Activated naive CD4-positive, alpha-beta T cell (primary cell): ENCODE data around the gene MAP3K12.
A peak's percentile ranks its signal among the peaks of the same experiment; 100 is the strongest.

Experiments
- DNase-seq, 4 experiments: peaks; one replicate each; lab custom pipeline; 2025; lab: John Stamatoyannopoulos, UW

Gene MAP3K12

DNA sequence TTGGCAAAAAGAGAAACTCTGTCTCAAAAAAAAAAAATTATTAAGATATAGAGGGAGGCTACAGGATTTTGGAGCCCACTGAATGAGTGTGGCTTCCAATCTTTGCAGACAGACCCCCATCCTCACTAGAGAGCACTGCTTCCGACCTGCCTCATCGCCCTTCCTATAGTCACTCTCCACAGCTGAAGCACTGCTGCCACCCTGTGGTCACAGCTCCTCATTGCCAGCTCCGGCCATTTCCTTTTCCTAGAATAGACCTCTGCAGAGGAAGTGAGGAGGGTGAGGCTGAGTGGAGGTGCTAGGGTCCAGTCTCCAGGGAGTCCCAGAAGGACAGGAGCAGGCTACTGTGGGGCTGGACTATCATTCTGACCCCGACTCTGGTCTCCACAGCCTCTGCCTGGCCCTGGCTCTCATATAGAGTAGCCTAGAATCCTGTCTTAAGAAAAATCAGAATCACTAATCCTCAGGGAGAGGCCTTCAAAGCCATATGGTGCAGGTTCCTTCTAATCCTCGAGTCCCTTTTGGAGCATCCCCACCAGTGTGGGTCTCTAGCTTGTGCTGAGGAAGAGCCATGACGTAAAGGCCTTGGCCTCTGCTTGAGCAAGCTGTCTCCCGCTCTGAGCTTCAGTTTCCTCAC is 9.4 kb upstream of the MAP3K12 start:
- DNase-seq: peak; percentile 44 to 72 (median 68)

DNA sequence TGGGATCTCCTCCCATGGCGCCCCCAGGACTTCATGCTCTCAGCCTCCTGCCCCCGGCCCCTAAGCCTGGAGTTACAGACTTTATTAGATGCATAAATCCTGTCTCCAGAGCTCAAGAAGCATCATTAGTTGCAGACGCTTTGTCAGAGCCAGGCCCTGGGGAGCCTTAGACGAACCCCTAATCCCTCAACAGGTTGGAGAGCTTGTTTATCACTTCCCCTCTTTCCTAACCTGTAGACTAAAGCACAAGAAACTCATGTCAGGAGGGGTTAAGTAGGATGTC is 8.3 kb upstream of the MAP3K12 start:
- DNase-seq: no peak

GRCh38 chr12:53506881-53507602 is 7.8 kb upstream of the MAP3K12 start, which contains the start of gene NPFF:
Gene NPFF, minus strand, starts transcription at chr12:53507484. Its CDS starts 10 bp downstream, at chr12:53507474.
- DNase-seq: no peak

DNA sequence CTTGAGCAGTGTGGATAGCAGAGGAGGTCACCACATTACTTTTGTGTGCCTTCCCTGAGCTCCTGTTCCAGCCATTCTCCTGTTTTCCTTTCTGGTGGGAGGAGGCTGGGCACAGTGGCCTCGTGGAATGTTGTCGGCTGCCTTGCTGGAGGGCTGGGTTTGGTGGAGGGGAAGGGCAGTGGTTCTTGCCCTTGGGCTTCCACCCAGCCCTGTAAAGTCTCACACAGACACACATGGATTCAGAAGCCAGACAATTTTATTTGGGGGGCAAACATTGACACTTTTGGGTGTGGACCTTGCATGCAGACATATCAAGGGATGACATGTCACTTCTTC is 7.2 kb upstream of the MAP3K12 start:
- DNase-seq: no peak

- no peak for DNase-seq
Observed at GRCh38 chr12:53505555-53506449, 6.5 kb upstream of the MAP3K12 start.

GRCh38 chr12:53505086-53505485 is 5.8 kb upstream of the MAP3K12 start:
- DNase-seq: no peak

DNA sequence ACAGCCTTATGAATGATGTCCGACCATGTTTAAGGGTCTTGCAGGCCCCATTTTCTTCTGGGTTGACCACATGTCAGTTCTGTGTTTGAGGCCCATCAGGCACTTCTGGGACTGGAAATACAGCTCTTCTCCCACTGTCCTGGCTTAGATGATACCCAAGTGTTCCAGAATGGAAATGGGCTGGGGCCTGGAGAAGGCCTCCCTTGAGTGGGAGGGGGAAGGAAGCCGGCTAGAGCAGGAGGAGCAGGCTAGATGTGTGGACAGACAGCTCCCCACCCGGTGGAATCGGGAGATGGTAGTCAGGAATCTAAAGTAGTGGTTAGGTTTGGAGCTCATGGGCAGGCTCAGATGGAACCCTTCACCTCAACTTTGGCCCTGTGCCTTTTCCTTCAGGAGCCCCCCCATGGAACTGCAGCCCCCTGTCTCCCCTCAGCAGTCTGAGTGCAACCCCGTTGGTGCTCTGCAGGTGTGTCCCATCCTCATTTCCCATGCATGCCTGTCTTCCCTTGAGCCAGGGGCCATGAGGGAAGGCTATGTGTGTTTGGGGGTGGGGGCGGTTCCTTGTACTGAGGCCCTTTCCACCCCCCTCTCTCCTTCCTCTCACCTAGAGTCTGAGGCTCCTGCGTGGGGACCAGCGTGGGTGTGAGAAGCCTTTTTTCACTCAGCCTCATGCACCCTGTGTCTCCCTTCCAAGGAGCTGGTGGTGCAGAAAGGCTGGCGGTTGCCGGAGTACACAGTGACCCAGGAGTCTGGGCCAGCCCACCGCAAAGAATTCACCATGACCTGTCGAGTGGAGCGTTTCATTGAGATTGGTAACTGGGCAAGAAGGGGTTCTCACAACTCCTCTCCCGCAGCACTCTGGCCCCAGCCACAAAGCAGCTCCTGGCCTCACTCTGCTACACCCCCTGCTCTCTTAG is 5.0 kb upstream of the MAP3K12 start:
- DNase-seq: no peak

GRCh38 chr12:53502983-53503728 is 3.9 kb upstream of the MAP3K12 start:
- DNase-seq: no peak

GRCh38 chr12:53502331-53502730 is 3.1 kb upstream of the MAP3K12 start:
- DNase-seq: no peak

DNA sequence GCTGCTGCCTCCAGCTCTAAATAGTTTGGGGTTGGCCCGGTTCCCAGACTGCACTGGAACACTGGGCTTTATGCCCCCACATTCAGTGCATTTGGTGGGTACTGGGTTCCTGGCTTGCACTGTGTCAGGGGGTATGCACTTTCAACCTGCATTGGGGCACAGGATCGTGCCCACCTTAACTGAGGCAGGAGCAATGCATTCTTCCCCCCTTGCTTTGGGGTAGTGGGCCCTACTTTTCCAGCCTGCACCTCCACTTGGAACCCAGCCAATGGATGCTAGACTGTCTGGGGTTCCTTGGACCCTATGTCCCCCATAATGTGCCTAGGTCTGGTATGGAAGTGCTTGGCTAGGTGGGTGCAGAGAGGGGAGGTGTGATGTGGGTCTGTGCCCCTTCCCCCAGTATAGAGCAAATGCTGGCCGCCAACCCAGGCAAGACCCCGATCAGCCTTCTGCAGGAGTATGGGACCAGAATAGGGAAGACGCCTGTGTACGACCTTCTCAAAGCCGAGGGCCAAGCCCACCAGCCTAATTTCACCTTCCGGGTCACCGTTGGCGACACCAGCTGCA is 2.4 kb upstream of the MAP3K12 start:
- DNase-seq: no peak

DNA sequence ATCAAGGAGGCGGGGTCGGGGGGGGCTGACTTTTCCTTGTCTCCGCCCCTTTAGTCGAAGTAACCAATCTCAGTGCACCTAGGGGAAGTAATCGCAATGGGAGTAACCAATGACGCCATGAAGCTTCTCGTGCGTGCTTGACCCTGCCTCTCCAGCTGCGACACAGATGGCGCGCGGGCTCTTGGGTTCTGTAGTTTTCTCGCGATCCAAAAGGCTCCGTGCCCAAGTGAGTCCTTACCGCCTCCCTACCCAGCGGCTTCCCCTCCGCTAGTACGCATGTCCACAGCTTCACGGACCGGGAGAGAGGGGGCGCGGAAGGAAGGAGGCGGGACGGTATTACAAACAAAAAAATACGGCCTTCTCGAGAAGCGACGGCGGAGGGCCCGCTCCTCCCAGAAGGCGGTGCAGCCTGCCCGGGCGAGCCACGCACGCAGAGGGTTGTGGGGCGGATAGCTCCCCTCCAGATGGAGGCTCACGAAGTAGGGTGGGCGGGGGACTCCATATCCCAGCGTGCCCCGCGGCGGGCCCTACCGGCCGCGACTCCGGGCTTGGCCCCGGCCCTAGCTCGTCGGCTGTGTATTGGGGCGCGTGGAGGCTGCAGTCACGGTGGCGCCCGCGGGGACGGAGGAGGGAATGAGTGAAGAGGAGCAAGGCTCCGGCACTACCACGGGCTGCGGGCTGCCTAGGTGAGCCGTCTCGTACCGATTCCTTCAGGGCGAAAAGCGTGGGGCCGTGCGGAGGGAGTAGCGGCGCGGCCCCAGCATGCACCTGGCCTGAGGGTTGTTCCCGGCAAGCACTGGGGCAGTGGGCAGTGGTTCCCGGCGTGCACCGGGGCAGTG is 1.7 kb upstream of the MAP3K12 start, which contains the start of gene TARBP2:
TARBP2 (plus strand) TSS at position 508 of the 839 bp plus-strand sequence; CDS start at position 634, 126 bp downstream.
- DNase-seq: peak; percentile 93 to 97 (median 95)

DNA sequence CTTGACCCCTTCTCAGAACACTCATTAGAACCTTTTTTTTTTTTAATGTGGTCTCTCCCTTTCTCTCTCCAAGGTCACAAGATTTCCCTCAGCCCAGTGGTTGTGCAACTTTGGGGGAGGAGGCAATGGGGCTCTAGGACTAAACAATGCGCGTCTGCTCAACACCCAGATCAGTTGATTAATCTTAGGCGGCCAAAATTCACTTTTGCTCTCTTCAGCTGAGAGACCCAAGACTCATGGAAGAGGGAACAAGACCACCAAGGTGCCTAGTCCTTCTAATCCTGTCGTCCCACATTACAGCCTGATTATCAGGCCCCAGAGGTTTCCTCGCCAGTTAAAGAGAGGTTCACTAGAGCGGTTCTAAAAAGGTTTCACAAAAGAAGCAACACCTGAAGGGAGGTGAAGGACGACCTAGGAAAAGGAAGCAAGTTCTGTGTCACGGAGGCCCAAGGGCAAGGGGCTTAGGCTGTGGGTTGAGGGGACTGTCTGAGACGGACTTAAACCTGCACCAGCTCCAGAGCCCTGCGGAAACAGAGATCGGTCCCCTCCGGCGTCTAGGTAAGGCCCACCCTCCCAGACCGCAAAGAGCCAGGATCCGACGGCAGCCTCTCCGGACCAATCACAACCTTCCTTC is 1.0 kb upstream of the MAP3K12 start:
- DNase-seq: no peak

GRCh38 chr12:53498235-53498630 is 1.0 kb downstream of the MAP3K12 start:
- DNase-seq: no peak

DNA sequence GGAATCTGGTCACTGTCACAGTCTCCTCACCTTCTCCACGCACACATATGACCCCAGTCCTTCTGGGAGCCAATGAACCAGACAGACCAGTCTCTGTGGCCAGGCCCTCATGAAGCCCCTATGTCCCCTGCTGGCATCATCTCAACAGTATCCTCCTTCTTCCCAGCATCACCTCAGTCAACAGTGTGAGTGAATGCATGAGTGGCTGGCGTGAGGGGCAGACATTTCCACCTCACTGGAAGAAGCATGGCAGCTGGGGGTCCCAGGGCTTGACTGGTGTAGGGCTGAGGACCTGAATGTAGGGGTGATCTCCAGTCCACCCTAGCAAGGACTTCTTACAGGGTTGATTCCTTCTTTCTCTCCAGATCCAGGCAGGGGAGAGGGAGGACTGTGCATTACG is 1.8 kb downstream of the MAP3K12 start:
- no peak for DNase-seq

GRCh38 chr12:53496752-53497032 is 2.6 kb downstream of the MAP3K12 start:
- DNase-seq: no peak

DNA sequence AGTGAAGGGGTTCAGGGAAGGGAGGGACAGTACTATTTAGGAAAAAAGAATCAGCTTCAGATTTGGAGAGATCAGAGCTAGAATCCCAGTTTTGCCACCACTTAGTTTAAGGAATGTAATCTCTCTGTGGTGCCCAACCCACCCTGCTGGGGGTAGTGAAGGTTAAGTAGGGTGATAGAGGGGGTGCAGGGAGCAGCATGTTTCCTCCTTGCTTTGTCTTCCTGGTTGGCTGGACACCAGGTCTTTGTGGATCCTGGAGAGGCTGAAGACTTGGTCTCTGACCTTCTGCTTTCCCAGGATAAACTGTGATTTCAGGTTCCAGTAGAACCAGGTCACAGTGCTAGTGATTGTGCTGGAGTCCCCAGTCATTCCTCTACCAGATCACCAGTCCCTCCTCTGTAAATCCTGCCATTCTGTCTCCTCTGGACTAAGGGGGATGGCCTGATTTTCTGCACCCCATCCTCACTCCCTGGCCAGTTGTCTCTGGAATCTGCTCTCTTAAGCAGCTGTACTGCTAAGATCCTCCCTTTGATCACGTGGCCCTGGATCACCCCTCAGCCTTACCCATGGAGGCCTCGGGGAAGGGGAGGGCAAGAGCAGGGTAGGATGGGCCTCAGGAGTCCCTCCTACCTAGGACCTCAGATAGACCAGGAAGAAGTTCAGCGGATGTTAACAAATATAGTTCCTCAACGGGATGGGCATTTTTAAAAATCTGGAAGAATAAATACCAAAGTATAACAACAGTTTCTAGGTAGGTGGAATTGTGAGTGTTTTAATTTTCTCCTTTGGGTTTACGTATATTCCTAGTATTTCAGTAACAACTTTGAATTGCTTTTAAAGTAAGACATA is 3.1 kb downstream of the MAP3K12 start:
- no peak for DNase-seq

- DNase-seq: no peak
Observed at GRCh38 chr12:53493610-53494391, 5.5 kb downstream of the MAP3K12 start.
